HUES48 (cell line): ENCODE measurements around the gene MYH14.
A peak's percentile ranks its signal among the peaks of the same experiment; 100 is the strongest.

Experiments
- H3K27ac ChIP-seq: one replicate; pipeline ENCODE4 v1.7.0; 2013; ENCODE audit warnings: low read depth, low read length, inconsistent platforms
- H3K27me3 ChIP-seq: 2 replicates; pipeline ENCODE4 v1.6.1; 2013; ENCODE audit warnings: mild to moderate bottlenecking, low read length; ENCODE audit not compliant: control insufficient read depth, insufficient read depth
- H3K36me3 ChIP-seq: 2 replicates; pipeline ENCODE4 v1.6.1; 2013; ENCODE audit warnings: low read length; ENCODE audit not compliant: control insufficient read depth, insufficient read depth
- H3K4me1 ChIP-seq: 2 replicates; pipeline ENCODE4 v1.6.1; 2013; ENCODE audit warnings: mild to moderate bottlenecking, low read length; ENCODE audit not compliant: control insufficient read depth, insufficient read depth
- H3K4me3 ChIP-seq: 2 replicates; pipeline ENCODE4 v1.5.1; 2013; ENCODE audit warnings: mild to moderate bottlenecking, low read depth, low read length
- H3K9ac ChIP-seq: 2 replicates; pipeline ENCODE4 v1.6.1; 2013; ENCODE audit warnings: mild to moderate bottlenecking, low read depth, low read length, moderate library complexity
- H3K9me3 ChIP-seq: 2 replicates; pipeline ENCODE4 v1.6.1; 2013; ENCODE audit warnings: low read length; ENCODE audit not compliant: control insufficient read depth, insufficient read depth

MYH14 gene

DNA sequence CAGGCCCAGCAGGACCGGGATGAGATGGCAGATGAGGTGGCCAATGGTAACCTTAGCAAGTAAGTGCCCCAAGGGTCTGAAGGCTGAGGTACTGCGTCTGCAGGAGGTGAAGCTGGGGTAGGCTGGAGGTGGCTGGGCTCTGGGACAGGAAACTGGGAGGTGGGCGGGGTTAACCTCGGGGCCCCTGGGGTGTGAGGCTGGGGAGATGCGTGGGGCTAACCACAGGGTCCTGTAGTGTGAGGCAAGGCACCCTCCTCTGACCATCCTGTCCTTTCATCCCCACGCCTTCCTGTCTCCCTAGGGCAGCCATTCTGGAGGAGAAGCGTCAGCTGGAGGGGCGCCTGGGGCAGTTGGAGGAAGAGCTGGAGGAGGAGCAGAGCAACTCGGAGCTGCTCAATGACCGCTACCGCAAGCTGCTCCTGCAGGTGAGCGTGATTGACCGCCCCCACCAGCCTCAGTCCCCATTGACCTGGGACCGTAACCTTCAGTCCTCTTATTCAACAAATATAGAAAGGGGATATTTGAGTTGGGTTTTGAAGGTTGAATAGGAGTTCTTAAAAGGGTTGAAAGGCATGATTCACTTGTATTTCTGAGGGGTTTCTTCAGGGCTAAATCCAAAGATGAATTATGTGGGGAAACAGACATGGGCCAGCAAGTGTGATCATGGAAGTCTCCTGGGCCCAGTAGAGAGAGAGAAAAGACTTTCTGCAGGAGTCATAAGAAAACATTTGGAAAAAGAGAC, 90.0 kb downstream of the MYH14 start:
- no peaks in the 10 kb centered on the region for H3K9me3 ChIP-seq
- H3K9ac ChIP-seq = no peak overlapping the region
- no peak overlapping the region for H3K4me3 ChIP-seq
- peaks cover 13% of the 10 kb centered on the region; the same call in 1 of the 2 replicates for H3K4me1 ChIP-seq
- H3K36me3 ChIP-seq = peaks cover 3% of the 10 kb centered on the region; the same call in 1 of the 2 replicates
- H3K27ac ChIP-seq = no peak overlapping the region
- no peaks in the 10 kb centered on the region for H3K27me3 ChIP-seq

DNA sequence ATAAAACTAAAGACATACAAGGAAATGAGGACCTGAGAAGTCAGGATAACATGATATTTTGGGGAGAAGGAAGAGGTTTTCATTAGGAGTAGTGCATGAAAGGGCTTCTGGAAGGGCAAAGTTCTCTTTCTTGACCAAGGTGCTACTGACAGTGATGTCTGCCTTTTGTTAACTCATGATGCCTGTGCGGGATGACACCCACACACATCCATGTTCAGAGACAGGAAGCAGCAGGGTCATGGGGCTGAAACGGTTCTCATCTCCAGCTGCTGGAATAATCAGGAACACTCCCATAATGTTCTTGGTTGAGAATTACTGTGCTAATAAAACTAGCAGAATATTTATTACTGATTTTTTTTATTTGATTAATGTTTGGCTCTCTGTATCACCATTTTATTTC, 96.6 kb downstream of the MYH14 start:
- Histone ChIP-seq H3K27me3 (peaks cover 3% of the 10 kb centered on the region; the same call in 1 of the 2 replicates), H3K36me3 (no peaks in the 10 kb centered on the region; the same call in 1 of the 2 replicates), H3K4me3 (no peak overlapping the region), H3K4me1 (no peaks in the 10 kb centered on the region), H3K9me3 (no peaks in the 10 kb centered on the region), H3K9ac (no peak overlapping the region), H3K27ac (no peak overlapping the region)

DNA sequence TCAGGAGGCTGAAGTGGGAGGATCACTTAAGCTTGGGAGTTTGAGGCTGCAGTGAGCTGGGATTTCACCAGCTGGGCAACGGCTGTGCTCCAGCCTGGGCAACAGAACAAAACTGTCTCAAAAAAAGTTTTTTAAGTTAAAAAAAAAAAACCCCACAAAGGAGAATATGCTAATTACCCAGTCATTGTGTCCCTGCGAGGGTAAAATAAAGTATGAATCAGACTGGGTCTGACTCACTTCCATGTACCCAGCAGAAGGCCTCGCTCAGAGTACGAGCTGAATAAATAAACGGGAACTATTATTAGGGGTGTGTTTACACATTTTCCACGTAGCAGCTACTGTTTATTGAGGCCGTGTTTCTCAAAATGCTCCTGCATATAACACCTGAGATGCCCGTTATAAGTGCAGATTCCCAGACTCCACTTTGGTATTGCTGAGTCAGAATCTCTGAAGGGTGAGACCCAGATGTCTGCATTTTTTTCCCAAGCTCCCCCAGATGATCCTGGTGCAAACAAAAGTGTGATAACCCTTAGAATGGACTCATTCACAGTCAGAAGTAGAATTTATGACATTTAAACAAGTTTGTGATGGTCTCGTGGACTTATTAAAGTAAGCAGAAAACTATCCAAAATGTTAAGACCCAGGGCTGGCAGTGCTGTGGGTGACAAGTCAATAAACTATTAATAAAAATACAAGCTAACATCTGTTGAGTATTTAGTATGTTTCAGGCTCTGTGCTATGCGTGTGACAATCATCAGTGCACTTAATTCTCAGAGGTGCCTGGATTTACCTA, 97.6 kb downstream of the MYH14 start:
- no peak overlapping the region for H3K9ac ChIP-seq

DNA sequence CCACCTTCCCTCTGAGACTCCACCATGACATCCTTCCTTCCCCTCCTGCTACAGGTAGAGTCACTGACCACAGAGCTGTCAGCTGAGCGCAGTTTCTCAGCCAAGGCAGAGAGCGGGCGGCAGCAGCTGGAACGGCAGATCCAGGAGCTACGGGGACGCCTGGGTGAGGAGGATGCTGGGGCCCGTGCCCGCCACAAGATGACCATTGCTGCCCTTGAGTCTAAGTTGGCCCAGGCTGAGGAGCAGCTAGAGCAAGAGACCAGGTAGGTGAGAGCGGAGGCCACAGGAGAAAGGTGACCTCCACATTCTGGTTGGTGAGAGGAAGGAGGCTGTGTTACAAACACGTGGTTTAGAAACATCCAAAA, 98.2 kb downstream of the MYH14 start:
- Histone ChIP-seq H3K9me3 (no peaks in the 10 kb centered on the region), H3K27ac (no peak overlapping the region), H3K9ac (no peak overlapping the region), H3K36me3 (no peaks in the 10 kb centered on the region; the same call in none of the 2 replicates), H3K4me3 (no peak overlapping the region), H3K27me3 (peaks cover 4% of the 10 kb centered on the region; the same call in 1 of the 2 replicates), H3K4me1 (no peaks in the 10 kb centered on the region)

More for the DNA sequence above, 97.6 kb downstream of the MYH14 start:
- Histone ChIP-seq H3K4me1 (no peaks in the 10 kb centered on the region), H3K27me3 (peaks cover 4% of the 10 kb centered on the region; the same call in 1 of the 2 replicates), H3K4me3 (no peak overlapping the region), H3K36me3 (no peaks in the 10 kb centered on the region; the same call in 1 of the 2 replicates), H3K9me3 (no peaks in the 10 kb centered on the region), H3K27ac (no peak overlapping the region)

DNA sequence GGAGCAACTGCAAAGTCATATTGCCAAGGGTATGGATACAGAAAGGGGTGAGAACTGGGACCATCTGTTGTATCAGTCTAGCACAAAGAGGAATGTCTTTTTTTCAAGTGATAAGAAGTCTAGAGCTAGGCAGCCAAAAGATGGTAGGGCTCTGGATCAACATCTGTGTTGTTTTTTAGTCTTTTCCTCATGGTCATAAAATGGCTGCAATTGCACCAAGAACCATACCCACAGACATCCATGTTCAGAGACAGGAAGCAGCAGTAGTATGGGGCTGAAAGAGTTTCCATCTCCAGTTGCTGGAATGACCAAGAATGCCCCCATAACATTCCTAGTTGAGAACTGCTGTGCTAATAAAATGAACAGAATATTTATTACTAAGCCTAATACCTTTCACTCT, 100.1 kb downstream of the MYH14 start:
- H3K36me3 ChIP-seq = no peaks in the 10 kb centered on the region; the same call in none of the 2 replicates
- H3K27ac ChIP-seq = no peak overlapping the region
- H3K4me3 ChIP-seq = no peak overlapping the region
- no peak overlapping the region for H3K9ac ChIP-seq
- H3K4me1 ChIP-seq = no peaks in the 10 kb centered on the region
- peaks cover 8% of the 10 kb centered on the region for H3K9me3 ChIP-seq
- H3K27me3 ChIP-seq = peaks cover 4% of the 10 kb centered on the region; the same call in 1 of the 2 replicates

DNA sequence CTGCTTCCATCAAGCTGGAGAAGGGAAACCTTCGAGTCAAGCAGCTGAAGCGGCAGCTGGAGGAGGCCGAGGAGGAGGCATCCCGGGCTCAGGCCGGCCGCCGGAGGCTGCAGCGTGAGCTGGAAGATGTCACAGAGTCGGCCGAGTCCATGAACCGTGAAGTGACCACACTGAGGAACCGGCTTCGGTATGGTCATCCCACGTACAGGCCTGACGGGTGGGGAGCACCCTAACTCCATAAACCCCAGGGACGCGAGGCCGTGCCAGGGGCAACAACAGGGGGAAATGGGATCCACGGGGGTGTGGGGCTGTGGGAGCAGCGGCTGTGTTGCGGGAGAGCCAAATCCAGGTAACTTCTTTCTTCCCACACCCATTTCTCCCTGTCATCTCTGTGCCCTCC, 105.6 kb downstream of the MYH14 start:
- peaks cover 5% of the 10 kb centered on the region for H3K4me1 ChIP-seq
- peaks cover 9% of the 10 kb centered on the region for H3K27me3 ChIP-seq
- no peak overlapping the region for H3K9ac ChIP-seq
- H3K27ac ChIP-seq = no peak overlapping the region
- no peak overlapping the region for H3K4me3 ChIP-seq
- peaks cover 8% of the 10 kb centered on the region for H3K9me3 ChIP-seq
- H3K36me3 ChIP-seq = no peaks in the 10 kb centered on the region; the same call in 1 of the 2 replicates

DNA sequence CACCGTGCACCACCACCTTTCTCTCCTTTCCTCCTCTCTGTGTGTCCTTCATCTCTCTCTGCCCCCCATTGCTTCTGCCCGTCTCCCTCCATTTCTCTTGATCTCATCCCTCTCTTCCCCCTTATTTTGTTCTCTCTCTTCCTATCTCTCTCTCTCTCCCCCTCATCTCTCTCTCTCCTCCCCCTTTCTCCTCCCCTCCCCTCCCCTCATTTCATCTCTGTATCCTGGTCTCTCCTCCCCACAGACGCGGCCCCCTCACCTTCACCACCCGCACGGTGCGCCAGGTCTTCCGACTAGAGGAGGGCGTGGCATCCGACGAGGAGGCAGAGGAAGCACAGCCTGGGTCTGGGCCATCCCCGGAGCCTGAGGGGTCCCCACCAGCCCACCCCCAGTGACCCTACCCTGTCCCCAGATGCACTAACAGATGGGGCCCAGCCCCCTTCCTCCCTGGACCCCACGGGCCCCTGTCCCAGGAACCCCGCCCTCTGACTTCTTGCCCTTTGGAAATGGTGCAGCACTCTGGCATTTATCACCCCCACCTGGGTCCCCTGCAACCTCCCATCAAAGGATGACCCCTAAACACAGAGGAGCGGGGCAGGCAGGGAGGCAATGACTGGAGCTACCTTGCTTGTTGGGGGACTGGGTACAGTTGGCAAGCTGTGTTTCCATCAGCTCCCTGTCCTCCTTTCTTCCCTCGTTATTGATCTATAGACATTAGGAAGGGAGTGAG, 106.1 kb downstream of the MYH14 start:
- H3K9ac ChIP-seq = no peak overlapping the region
- H3K4me3 ChIP-seq = no peak overlapping the region
- H3K36me3 ChIP-seq = no peaks in the 10 kb centered on the region; the same call in 1 of the 2 replicates
- H3K27ac ChIP-seq = no peak overlapping the region
- H3K4me1 ChIP-seq = peaks cover 5% of the 10 kb centered on the region
- H3K9me3 ChIP-seq = peaks cover 8% of the 10 kb centered on the region
- H3K27me3 ChIP-seq = peaks cover 9% of the 10 kb centered on the region

DNA sequence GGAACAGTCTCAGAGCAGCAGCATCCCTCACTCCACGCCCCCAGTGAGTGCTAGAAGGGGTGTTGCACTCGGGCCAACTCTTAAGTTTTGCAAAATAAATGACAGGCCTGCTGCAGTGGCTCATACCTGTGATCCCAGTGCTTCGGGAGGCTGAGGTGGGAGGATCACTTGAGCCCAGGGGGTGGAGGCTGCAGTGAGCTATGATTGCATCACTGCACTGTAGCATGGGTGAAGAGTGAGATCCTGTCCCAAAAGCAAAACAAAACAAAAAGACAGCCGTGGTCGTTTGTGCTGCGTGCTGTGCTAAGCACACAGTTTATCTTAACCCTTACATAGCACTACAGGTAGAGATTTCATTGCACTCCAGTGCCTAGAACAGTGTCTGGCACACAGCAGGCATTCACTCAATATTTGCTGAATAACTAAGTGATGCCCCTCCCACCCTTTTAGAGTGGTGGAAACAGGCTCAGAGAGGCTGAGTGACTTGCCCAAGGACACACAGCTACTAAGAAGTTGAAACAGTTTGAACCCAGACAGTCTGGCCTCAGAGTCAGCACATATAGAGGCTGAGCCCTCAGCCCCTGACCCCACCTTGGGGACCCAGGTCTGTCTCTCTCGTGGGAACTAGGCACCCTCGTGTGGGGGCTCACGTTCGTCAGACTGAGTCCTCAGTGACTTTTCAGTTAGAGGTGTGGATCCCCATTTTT, 107.5 kb downstream of the MYH14 start:
- Histone ChIP-seq H3K4me1 (peaks cover 5% of the 10 kb centered on the region), H3K9ac (no peak overlapping the region), H3K27me3 (peaks cover 5% of the 10 kb centered on the region; the same call in 1 of the 2 replicates), H3K36me3 (no peaks in the 10 kb centered on the region; the same call in 1 of the 2 replicates), H3K4me3 (no peak overlapping the region), H3K9me3 (peaks cover 8% of the 10 kb centered on the region), H3K27ac (no peak overlapping the region)

DNA sequence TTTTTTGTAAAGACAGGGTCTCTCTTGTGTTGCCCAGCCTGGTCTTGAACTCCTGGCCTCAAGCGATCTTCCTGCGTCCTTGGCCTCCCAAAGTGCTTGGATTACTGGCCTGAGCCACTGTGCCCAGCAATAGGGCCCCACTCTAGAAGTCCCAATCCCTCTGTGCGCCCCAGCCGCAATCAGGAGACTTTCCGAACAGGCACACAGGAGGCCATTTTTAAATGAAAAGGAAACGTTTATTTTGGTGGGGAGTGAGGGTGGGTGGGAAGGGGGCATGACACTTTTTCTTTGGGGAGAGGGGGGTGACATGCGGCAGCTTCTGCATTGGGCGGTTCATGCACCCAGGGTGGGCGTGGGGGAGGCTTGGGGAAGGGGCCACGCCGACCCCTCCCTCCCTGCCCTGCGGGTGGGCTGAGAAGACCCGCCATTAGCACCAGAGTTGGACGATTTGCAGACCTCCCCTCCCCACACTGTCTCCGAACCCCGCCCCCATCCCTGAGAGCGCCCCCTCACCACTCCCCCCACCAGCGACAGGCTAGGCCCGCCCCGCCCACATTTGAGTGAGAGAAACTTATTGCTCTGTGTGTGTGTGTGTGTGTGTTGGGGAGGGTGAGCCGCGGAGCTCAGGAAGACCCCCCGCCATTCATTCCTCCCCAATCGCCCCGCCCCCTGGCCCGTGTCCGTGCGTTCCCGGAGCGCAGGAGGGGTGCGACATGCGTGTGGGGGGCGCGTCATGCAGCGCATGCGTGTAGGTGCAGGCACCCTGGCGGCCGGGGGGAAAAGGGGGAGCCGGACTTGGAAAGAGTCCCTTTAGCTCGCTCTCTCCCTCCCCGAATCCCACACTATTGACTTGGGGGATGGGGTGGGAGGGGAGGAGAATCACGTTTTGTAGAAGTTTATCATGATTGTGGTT, 108.6 kb downstream of the MYH14 start:
- peak overlapping the region; percentile 67 for H3K4me3 ChIP-seq
- peaks cover 5% of the 10 kb centered on the region for H3K9me3 ChIP-seq
- peak overlapping the region; percentile 87 for H3K27ac ChIP-seq
- H3K27me3 ChIP-seq = peaks cover 5% of the 10 kb centered on the region; the same call in 1 of the 2 replicates
- H3K9ac ChIP-seq = peak overlapping the region; percentile 30
- H3K36me3 ChIP-seq = no peaks in the 10 kb centered on the region
- H3K4me1 ChIP-seq = peaks cover 5% of the 10 kb centered on the region
